ENCODE data around the gene PHRF1. TPM values are rescaled to one million over a fixed set of nuclear protein-coding genes. Genes with fewer than 3 reads are reported as not detected.

The PHRF1 gene
- total RNA-seq, 1 experiment from 2014 or later = 45.5 TPM

DNA sequence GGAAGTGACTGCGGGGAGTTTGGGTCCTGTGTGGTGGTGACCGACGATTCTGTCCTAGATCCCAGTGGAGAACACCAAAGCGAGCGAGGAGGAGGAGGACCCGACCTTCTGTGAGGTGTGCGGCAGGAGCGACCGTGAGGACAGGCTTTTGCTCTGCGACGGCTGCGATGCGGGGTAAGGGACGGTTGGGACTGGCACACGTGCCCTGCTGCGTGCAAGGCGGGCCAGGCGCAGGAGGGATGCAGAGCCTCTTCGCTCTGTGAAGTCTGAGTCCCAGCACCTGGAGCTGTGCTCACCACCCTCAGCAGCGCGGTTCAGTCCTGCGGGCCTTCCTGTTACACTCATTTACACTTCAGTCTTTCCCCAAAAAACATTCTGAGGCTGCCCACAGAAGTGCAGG is 16.2 kb downstream of the PHRF1 start:
- ATAC-seq = no peak
- no peak overlapping the region for H3K4me2 ChIP-seq (ENCODE audit: low read length)
- H3K9me2 ChIP-seq (ENCODE audit: insufficient read depth) = no peaks in the 10 kb centered on the region
- ChIA-PET RAD21 (ENCODE audit: low non-redundant PET in 1 of 2, low total read pairs in 2 of 2, uncharacterized antibody in 2 of 2, unreplicated experiment in 2 of 2) (no interaction called here), POLR2A (no interaction called here), CTCF (no interaction called here)
- peaks cover 67% of the 10 kb centered on the region in 2 experiments for H3K36me3 ChIP-seq (ENCODE audit: control insufficient read depth in 1 of 2, insufficient read depth in 2 of 2, low read length in 2 of 2)
- H3K4me1 ChIP-seq (ENCODE audit: control insufficient read depth in 1 of 2, insufficient read depth in 2 of 2, low read length in 2 of 2) = peaks cover 0 to 8% of the 10 kb centered on the region in 2 experiments; a peak in 2 of 4 replicates
- TF ChIP-seq RAD21 (IDR thresholded peaks at IDR 0.05; ENCODE audit: low read depth) = no peak
- no peak for TF ChIP-seq FOSL1 (IDR thresholded peaks at IDR 0.05; ENCODE audit: low read depth)
- TF ChIP-seq CBX3 (IDR thresholded peaks at IDR 0.05; ENCODE audit: low read depth) = no peak
- no peak for TF ChIP-seq POLR2A (IDR thresholded peaks at IDR 0.05; ENCODE audit: borderline replicate concordance, extremely low read depth, insufficient read depth, insufficient read length)
- TF ChIP-seq SRF (IDR thresholded peaks at IDR 0.05; ENCODE audit: low read depth) = no peak
- no peak for TF ChIP-seq JUND (IDR thresholded peaks at IDR 0.05)
- TF ChIP-seq EGR1 (IDR thresholded peaks at IDR 0.05; ENCODE audit: low read depth) = no peak
- TF ChIP-seq ELF1 (IDR thresholded peaks at IDR 0.05; ENCODE audit: borderline replicate concordance, low read depth) = no peak
- TF ChIP-seq ZNF274 (IDR thresholded peaks at IDR 0.05; ENCODE audit: low read depth, low read length) = no peak
- TF ChIP-seq SP1 (IDR thresholded peaks at IDR 0.05; ENCODE audit: low read depth) = no peak
- TF ChIP-seq SIN3A (IDR thresholded peaks at IDR 0.05; ENCODE audit: low read depth) = no peak
- TF ChIP-seq, protein P1, sequence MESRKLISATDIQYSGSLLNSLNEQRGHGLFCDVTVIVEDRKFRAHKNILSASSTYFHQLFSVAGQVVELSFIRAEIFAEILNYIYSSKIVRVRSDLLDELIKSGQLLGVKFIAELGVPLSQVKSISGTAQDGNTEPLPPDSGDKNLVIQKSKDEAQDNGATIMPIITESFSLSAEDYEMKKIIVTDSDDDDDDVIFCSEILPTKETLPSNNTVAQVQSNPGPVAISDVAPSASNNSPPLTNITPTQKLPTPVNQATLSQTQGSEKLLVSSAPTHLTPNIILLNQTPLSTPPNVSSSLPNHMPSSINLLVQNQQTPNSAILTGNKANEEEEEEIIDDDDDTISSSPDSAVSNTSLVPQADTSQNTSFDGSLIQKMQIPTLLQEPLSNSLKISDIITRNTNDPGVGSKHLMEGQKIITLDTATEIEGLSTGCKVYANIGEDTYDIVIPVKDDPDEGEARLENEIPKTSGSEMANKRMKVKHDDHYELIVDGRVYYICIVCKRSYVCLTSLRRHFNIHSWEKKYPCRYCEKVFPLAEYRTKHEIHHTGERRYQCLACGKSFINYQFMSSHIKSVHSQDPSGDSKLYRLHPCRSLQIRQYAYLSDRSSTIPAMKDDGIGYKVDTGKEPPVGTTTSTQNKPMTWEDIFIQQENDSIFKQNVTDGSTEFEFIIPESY (IDR thresholded peaks at IDR 0.05; ENCODE audit: extremely low read depth, insufficient replicate concordance, low read length) = no peak
- TF ChIP-seq, protein P2, sequence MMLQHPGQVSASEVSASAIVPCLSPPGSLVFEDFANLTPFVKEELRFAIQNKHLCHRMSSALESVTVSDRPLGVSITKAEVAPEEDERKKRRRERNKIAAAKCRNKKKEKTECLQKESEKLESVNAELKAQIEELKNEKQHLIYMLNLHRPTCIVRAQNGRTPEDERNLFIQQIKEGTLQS (IDR thresholded peaks at IDR 0.05) = no peak
- no peak for TF ChIP-seq ZFX (IDR thresholded peaks at IDR 0.05)
- TF ChIP-seq, protein P3, sequence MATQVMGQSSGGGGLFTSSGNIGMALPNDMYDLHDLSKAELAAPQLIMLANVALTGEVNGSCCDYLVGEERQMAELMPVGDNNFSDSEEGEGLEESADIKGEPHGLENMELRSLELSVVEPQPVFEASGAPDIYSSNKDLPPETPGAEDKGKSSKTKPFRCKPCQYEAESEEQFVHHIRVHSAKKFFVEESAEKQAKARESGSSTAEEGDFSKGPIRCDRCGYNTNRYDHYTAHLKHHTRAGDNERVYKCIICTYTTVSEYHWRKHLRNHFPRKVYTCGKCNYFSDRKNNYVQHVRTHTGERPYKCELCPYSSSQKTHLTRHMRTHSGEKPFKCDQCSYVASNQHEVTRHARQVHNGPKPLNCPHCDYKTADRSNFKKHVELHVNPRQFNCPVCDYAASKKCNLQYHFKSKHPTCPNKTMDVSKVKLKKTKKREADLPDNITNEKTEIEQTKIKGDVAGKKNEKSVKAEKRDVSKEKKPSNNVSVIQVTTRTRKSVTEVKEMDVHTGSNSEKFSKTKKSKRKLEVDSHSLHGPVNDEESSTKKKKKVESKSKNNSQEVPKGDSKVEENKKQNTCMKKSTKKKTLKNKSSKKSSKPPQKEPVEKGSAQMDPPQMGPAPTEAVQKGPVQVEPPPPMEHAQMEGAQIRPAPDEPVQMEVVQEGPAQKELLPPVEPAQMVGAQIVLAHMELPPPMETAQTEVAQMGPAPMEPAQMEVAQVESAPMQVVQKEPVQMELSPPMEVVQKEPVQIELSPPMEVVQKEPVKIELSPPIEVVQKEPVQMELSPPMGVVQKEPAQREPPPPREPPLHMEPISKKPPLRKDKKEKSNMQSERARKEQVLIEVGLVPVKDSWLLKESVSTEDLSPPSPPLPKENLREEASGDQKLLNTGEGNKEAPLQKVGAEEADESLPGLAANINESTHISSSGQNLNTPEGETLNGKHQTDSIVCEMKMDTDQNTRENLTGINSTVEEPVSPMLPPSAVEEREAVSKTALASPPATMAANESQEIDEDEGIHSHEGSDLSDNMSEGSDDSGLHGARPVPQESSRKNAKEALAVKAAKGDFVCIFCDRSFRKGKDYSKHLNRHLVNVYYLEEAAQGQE (IDR thresholded peaks at IDR 0.05; ENCODE audit: low read depth) = no peak
- no peak for TF ChIP-seq EZH2 (IDR thresholded peaks at IDR 0.05)
- no peak for TF ChIP-seq EZH2phosphoT487 (IDR thresholded peaks at IDR 0.05; ENCODE audit: borderline replicate concordance)
- no peak for TF ChIP-seq CEBPB (IDR thresholded peaks at IDR 0.05; ENCODE audit: low read depth)
- TF ChIP-seq TCF7L2 (IDR thresholded peaks at IDR 0.05; ENCODE audit: borderline replicate concordance, extremely low read depth, insufficient read depth, insufficient read length) = no peak
- no peaks in the 10 kb centered on the region for H3K27me3 ChIP-seq (ENCODE audit: insufficient read depth, low read length)
- no peak for DNase-seq (ENCODE audit: low read depth, low spot score)
- no peaks in the 10 kb centered on the region for H3K9me3 ChIP-seq (ENCODE audit: control insufficient read depth in 1 of 2, insufficient read depth in 1 of 2, low read depth in 1 of 2, low read length in 2 of 2)
- H4K20me1 ChIP-seq (ENCODE audit: insufficient read depth) = no peaks in the 10 kb centered on the region
- H3K27ac ChIP-seq (ENCODE audit: low read depth, low read length) = no peak overlapping the region
- intact Hi-C loops (cut with micrococcal nuclease) = no loop called here
- no TSS peak for BruUV-seq (replicated peaks)
- H2AFZ ChIP-seq (ENCODE audit: low read depth, low read length, poor library complexity, severe bottlenecking) = no peak overlapping the region
- peaks cover 85% of the 10 kb centered on the region for H3K79me2 ChIP-seq (ENCODE audit: insufficient read depth, low read length)
- H3K4me3 ChIP-seq (replicated peaks in 1 of 2; ENCODE audit: low read depth in 1 of 2, low read length in 2 of 2) = no peak overlapping the region
- no peak overlapping the region for H3K9ac ChIP-seq (ENCODE audit: low read length)

Data from HCT116 (cell line).